ENCODE measurements around the gene RPTOR.

The RPTOR gene

DNA sequence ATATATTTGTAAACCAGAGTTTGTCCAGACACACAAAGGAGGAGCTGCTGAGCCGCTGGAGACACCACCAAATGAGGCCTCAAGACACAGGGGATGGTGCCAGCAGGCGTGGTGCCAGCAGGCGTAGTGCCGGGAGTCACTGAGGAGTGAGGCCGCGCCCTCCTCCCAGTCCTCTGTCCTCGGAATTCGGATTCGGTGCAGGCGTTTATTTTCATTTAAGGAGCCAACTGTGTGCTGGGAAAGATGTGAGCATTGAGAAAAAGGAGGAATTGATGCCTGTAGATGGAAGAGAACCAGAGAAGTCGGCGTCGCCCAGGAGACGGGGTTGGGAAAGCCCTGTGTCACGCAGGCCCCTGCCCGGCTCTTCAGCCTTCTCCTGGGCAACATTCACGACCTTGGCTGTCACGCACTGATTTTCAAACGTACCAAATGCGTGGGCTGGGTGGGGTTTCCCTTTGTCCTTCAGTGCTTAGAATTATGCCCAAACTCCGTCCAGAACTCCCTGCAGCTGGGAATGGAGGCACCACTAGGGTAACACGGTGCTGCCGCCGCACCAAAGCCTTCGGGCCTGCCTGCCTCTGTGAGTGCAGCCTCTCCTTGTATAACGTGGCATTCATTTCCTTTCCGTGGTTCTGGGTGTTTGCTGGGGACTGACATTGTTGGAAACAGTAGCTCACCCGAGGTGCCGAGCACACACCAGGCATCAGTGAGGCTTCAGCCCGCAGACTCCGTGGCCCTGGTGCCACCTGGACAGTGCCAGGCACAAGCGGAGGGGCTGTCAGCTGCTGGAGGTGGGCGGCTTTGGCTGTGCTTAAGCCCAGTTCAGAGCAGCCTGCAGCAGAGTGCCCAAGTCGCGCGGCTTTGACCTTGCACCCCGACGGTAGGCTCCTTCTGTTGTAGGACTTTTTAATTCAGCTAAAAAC lies 398.0 kb downstream of the RPTOR start:
- no peak for DNase-seq

GRCh38 chr17:80943346-80944145 lies 398.9 kb downstream of the RPTOR start:
- DNase-seq = no peak

DNA sequence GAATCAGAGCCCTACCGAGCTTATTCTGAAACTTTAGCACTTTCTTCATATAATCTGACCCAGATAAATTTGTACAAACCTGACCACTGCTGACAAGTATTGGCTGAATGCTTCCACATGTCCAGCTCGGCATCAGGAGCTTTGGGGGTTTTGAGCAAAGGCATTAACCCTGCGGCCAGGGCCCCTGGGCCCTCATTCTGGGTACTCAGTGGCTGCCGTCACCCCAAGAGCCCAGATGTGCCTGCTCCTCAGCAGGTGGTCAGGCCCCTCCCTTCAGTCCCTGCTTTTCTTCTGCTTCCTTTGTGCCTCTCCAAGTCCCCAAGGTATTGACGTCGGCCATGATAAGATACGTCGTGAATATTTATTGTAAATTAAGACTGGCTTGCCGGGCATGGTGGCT lies 399.7 kb downstream of the RPTOR start:
- DNase-seq = no peak

DNA sequence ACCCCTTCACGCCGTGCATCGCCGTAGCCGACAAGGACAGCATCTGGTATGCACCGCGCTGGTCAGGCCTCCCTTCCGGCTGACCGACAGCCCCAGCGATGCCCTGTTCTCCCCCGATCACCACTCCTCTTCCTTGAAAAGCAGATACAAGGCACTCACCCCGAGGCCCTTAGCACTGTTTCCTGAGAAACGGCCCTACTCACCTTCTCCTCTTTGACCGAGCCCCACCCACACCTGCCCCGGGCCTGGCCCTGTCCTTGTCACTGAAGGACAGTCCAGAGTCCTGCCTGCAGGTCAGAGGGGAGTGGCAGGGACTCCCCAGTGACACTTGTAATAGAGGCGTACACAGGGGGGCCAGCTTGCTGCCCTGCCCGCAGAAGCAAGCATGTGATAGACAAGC lies 401.1 kb downstream of the RPTOR start:
- no peak for DNase-seq

- no peak for DNase-seq
These were observed 401.8 kb downstream of the RPTOR start for GRCh38 chr17:80946449-80946848.

DNA sequence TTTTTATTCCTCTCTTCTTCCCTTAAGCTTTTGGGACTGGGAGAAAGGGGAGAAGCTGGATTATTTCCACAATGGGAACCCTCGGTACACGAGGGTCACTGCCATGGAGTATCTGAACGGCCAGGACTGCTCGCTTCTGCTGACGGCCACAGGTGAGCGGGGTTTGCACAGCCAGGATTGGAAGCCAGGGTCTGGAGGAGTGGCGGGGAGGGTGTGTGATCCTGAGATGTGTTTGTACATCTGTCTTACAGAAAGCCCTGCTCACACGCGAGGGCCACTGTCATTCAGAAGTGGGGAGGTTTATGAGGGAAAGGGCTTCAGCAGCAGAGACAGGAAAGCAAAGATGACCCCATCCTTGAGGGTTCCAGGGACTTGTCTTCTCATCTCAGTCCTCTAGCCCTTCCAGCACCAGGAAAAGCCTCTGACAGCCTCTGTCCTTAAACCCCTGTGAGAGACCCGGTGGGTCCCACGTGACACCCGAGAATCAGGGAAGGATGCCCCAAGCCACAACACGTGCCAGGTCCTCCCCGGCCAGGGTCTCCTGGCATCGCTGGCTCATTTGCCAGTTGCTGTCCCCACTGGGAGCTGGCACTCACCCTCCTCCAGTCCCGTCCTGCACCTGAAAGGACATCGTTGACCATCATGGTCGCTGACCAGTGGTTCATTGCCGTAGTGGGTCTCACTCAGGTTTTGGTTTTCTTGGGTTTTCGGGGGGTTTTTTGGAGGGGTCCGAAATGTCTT lies 402.7 kb downstream of the RPTOR start:
- no peak for DNase-seq

DNA sequence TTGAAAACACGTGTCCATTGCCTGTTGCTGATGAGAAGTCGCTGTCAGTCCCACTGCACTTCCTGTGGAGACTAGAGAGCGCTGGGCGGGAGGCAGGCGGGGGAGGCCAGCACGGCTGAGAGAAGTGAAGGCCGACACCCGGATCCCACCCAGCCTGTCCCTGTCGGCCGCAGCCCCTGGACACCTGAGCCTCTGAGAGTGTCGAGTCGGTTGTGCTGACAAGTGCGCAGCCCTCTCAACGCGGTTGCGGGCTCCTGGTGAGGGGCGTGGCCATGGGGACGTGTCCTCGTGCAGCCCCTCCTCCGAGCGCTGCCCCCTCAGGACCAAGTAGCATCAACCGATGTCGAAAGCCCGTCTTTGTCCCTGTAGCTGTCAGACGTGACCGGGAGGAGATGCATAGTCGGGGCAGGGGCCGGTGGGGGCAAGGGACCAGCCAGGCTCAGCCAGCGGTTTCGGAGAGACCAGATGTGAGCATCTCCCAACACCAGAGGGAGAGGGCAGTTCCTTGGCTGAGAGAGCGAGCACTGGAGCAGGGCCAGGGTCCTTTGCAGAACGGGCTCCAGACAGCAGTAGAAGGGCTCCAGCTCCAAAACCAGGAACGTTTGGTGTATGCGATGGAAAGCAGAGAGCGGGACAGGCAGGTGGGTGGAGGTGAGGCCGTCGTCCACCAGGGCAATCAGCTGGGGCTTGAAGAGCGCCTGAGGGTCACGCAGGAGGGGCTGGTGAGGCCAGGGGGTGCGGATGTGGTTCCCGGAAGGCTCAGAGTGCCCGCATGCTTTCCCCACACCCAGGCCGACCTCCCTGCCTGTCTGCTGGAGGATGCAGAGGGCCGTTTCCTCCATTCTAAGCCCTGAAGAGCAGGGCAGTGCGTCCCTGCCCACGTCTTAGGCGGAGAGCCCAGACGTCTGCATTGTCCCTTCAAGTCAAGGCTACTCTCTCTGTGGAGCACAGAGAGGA lies 403.7 kb downstream of the RPTOR start:
- DNase-seq = no peak

DNA sequence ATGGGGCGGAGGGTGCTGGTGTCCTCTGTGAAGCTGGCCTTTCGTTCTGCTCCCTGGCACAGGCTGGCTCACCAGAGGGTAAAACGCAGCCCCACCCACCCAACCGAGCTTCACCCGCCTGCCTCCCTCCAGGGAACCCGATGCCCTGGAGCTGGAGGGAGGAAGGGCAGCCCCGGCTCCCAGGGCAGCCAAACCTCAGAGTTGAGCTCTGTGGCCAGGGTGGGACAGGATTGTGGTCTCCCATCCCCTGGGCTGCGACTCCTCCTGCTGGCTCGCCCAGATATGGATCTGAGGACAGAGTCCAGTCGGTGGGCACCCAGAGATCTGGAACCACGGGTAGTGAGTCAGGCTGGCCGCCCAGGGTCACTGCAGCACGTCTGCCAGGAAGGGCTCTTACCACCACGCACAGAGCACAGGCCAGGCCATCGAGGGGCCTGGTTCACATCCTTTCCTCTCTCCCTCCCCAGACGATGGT lies 404.4 kb downstream of the RPTOR start:
- DNase-seq = no peak

GRCh38 chr17:80949451-80950421 lies 405.1 kb downstream of the RPTOR start:
- no peak for DNase-seq

GRCh38 chr17:80950466-80951120 lies 406.0 kb downstream of the RPTOR start:
- DNase-seq = no peak

DNA sequence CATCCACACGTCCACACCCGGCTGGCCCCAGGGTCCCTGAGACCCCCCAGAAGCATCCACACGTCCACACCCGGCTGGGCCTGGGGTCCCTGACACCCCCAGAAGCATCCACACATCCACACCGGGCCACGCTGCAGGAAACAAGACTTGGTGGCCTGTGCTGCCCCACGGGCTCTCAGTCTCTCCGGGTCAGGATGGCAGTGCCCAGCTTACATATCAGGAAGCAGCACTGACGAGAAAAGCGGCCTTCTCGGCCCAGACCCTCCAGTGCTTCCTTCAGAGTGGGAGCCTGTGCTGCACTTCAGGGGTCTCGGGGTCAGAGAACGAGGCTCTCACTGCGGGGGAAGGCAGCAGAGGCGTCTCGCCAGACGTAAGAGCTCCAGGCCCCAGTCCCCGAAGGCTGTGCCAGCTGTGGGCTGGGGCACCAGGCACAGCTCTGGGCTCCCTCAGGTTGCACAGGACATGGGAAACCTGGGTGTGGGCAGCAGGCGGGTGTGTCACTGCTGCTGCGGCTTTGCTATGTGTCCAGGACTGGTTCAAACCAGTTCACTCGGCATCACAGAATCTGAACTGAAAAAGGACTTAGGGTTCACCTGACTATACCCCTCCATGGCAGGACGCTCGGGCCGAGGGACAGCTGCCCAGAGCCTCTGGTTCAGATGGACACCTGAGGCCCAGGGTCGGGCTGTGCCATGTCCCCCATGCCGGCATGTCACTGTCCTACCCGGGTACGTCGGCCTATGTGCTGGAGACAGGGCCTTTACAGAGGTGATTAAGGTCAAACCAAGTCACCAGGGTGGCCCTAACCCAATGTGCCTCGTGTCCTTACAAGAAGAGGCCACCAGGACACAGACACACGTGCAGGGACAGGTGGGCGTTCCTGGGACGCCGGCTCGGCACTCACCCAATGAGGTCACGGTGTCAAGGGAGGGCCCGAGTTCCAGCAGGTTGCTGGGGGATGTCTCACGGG lies 406.8 kb downstream of the RPTOR start:
- no peak for DNase-seq

GRCh38 chr17:80952291-80952690 lies 407.7 kb downstream of the RPTOR start:
- DNase-seq = no peak

DNA sequence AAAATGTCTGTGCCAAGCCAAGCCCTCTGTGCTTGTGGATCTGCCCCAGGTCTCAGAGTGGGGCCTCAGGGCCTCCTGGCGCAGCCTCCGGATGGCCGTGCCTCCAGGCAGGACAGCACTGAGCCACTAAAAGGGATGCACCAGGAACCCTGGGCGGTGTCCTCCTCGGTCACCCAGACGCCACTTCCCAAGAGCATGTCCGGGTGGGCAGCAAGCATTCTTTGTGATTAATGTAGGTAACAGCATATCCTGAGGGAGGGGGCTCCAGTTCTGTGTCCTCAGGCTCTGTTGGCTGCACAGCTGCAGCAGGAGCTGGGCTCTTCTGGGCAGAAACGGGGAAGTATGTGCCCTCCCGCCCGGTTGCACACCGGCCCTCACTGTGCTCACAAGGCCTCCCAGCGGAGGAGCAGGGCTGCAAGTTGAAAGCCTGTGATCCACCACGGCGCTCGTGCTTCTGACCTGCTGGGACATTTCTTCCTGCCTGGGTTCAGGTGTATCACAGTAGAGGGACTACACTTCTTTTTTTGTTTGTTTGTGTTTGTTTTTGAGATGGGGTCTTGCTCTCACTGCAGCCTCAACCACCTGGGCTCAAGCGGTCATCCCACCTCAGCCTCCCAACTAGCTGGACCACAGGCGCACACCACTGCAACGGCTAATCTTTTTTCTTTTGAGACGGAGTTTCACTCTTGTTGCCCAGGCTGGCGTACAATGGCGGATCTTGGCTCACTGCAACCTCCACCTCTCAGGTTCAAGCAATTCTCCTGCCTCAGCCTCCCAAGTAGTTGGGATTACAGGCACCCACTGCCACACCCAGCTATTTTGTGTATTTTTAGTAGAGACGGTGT lies 409.1 kb downstream of the RPTOR start:
- no peak for DNase-seq

DNA sequence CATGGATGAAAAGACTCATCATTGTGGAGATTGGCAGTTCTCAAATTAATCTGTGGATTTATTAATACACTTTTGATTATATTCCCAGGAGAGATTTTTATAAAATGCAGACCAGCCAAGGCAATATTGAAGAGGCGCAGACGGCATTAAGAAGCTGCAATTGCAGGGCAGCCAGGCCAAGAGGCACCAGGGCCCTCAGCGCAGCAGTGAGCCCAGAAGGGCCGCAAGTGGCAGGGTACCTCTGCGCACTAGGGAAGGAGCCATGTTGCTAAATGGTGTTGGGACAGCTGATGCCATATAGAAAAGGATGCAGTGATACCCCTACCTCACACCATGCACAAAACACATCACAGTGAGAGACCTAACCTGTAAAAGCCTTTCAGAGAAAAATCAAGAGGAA lies 410.4 kb downstream of the RPTOR start:
- DNase-seq = no peak

DNA sequence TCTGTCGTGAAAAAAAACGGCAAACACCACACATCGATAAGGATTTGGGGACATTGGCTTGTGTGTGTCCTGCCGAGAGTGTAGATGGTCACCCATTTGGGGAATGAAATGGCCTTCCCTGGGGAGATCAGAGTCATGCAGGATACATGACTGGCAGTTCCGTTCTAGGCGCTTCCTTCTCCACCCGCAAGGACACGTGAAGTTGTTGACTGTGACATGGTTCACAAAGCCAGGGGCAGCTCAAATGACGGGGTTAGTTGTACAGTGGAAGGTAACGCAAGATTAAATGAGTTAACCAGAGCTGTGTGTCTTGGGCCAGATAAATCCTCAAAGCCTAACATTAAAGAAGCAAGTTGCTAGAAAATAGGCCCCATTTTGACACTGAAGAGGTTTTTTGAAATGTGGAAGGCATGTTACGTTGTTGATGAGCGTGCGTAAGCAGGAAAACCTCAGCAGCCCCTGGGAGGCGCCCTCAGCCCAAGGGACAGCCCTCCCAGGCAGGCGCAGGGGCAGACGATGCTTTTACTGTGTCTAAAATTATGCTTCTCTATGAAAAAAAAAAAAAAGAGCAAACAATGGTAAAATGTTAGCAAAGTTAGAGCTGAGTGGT lies 411.1 kb downstream of the RPTOR start:
- DNase-seq = no peak

DNA sequence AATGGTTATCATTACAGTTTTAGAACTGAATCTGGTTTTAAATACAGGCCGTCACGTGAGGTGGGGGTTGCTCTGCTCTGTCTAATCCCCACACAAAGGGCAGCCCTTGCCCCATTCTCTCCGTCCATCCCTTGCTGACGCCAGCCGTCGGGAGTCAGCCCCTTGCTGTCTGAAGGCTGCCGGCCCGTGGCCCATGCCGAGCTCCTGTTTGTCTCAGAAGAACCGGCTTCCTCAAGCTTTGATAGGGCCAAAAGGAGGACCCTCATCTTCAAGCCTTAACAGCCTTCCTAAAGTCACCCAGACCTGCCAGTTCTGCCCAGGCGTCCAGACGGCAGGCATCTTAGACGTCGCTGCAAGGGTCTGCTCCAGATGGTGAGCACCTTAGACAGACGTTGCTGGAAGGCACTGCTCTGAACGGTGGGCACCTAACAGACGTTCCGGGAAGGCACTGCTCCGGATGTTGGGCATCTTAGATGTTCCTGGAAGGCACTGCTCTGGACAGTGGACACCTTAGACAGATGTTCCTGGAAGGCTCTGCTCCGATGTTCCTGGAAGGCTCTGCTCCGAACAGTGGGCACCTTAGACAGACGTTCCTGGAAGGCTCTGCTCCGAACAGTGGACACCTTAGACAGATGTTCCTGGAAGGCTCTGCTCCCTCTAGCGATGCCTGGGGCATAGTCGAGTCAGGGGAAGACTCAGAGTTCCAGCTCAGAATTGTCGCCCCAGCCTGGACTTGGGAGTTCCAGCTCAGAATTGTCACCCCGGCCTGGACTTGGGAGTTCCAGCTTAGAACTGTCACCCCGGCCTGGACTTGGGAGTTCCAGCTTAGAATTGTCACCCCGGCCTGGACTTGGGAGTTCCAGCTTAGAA lies 411.9 kb downstream of the RPTOR start:
- DNase-seq = no peak
